ENCODE measurements around the gene C2orf80.
"Not testable (repeated sequence)": the region's sequence is repeated elsewhere in the genome, so short reads cannot be mapped to it uniquely, and the experiment has no call there.

The C2orf80 gene

GRCh38 chr2:208122248-208122647 is 67.6 kb downstream of the C2orf80 start:
- Histone ChIP-seq H3K4me3 (ENCODE audit: insufficient read depth, low read depth, low read length) (no peak overlapping the region), H3K9me3 (ENCODE audit: control insufficient read depth, low read length) (no peaks in the 10 kb centered on the region), H3K36me3 (ENCODE audit: control insufficient read depth, insufficient read depth, low read length) (no peaks in the 10 kb centered on the region), H3K27ac (ENCODE audit: insufficient read depth, low read depth, low read length, poor library complexity, severe bottlenecking) (no peak overlapping the region), H3K27me3 (ENCODE audit: control insufficient read depth, insufficient read depth, low read length, poor library complexity, severe bottlenecking) (no peaks in the 10 kb centered on the region), H3K4me1 (ENCODE audit: control insufficient read depth, insufficient read depth, low read length) (no peaks in the 10 kb centered on the region)
- WGBS, 2 experiments = 90 to 95% methylated on average over 1 of the region's 1 CpG

GRCh38 chr2:208118918-208119317 is 70.9 kb downstream of the C2orf80 start:
- Histone ChIP-seq H3K27ac (ENCODE audit: insufficient read depth, low read depth, low read length, poor library complexity, severe bottlenecking) (no peak overlapping the region), H3K4me3 (ENCODE audit: insufficient read depth, low read depth, low read length) (no peak overlapping the region), H3K9me3 (ENCODE audit: control insufficient read depth, low read length) (no peaks in the 10 kb centered on the region), H3K27me3 (ENCODE audit: control insufficient read depth, insufficient read depth, low read length, poor library complexity, severe bottlenecking) (no peaks in the 10 kb centered on the region), H3K4me1 (ENCODE audit: control insufficient read depth, insufficient read depth, low read length) (no peaks in the 10 kb centered on the region), H3K36me3 (ENCODE audit: control insufficient read depth, insufficient read depth, low read length) (no peaks in the 10 kb centered on the region)
- WGBS, 2 experiments = 87 to 100% methylated on average over 3 of the region's 3 CpGs

GRCh38 chr2:208117390-208117789 is 72.4 kb downstream of the C2orf80 start:
- H3K27ac ChIP-seq (ENCODE audit: insufficient read depth, low read depth, low read length, poor library complexity, severe bottlenecking); H3K9me3 ChIP-seq (ENCODE audit: control insufficient read depth, low read length); H3K36me3 ChIP-seq (ENCODE audit: control insufficient read depth, insufficient read depth, low read length); H3K4me3 ChIP-seq (ENCODE audit: insufficient read depth, low read depth, low read length); H3K4me1 ChIP-seq (ENCODE audit: control insufficient read depth, insufficient read depth, low read length): not testable (repeated sequence)
- H3K27me3 ChIP-seq (ENCODE audit: control insufficient read depth, insufficient read depth, low read length, poor library complexity, severe bottlenecking) = peaks cover 13% of the 10 kb centered on the region
- 95% methylated on average over 11 of the region's 11 CpGs for WGBS, 2 experiments
